Smooth muscle cell (in vitro differentiated cells): ENCODE data around the gene NDUFB2. TPM values are rescaled to one million over a fixed set of nuclear protein-coding genes. Genes with fewer than 3 reads are reported as not detected.

Experiments used
- DNase-seq: peaks from one replicate; lab custom pipeline; 2025; ENCODE audit not compliant: unreplicated experiment; lab: John Stamatoyannopoulos, UW
- H2AFZ ChIP-seq: fragments of 200-600 bp; sonication (generic); 2 replicates; pipeline ENCODE4 v1.6.0; 2016; ENCODE audit warnings: antibody characterized with exemption, low read depth, mild to moderate bottlenecking
- H3F3A ChIP-seq: fragments of 200-600 bp; sonication (generic); 2 replicates; pipeline ENCODE4 v1.6.0; 2017; ENCODE audit warnings: antibody characterized with exemption, low read depth
- H3K27ac ChIP-seq: fragments of 200-600 bp; sonication (generic); 2 replicates; pipeline ENCODE4 v1.5.1; 2016; ENCODE audit warnings: low read depth, mild to moderate bottlenecking
- H3K27me3 ChIP-seq: fragments of 200-600 bp; sonication (generic); 2 replicates; pipeline ENCODE4 v1.6.1; 2016; ENCODE audit warnings: low read depth, mild to moderate bottlenecking
- H3K36me3 ChIP-seq: fragments of 200-600 bp; sonication (generic); 2 replicates; pipeline ENCODE4 v1.5.1; 2016; ENCODE audit warnings: low read depth
- H3K4me1 ChIP-seq: fragments of 200-600 bp; sonication (generic); 2 replicates; pipeline ENCODE4 v1.5.1; 2016; ENCODE audit warnings: low read depth
- H3K4me2 ChIP-seq: fragments of 200-600 bp; sonication (generic); 2 replicates; pipeline ENCODE4 v1.6.0; 2016; ENCODE audit warnings: mild to moderate bottlenecking
- H3K4me3 ChIP-seq: fragments of 200-600 bp; sonication (generic); 2 replicates; pipeline ENCODE4 v1.5.1; 2016; ENCODE audit warnings: mild to moderate bottlenecking
- H3K79me2 ChIP-seq: fragments of 200-600 bp; sonication (generic); 2 replicates; pipeline ENCODE4 v1.6.0; 2016; ENCODE audit warnings: low read depth, mild to moderate bottlenecking
- H3K9ac ChIP-seq: fragments of 200-600 bp; sonication (generic); 2 replicates; pipeline ENCODE4 v1.6.0; 2016; ENCODE audit warnings: low read depth
- H3K9me3 ChIP-seq: fragments of 200-600 bp; sonication (generic); replicated peaks from 2 replicates; pipeline ENCODE4 v1.5.1; 2016; ENCODE audit warnings: low read depth
- H4K20me1 ChIP-seq: fragments of 200-600 bp; sonication (generic); 2 replicates; pipeline ENCODE4 v1.6.0; 2016; ENCODE audit warnings: low read depth
- CTCF ChIP-seq: fragments of 200-600 bp; sonication (generic); IDR thresholded peaks from 2 replicates; pipeline ENCODE4 v1.5.1; 2017; ENCODE audit warnings: borderline replicate concordance, mild to moderate bottlenecking, antibody characterized with exemption; ENCODE audit not compliant: insufficient read depth, poor library complexity, severe bottlenecking
- WGBS: methylation state at CpG from one replicate; pipeline ENCODE4 v1.1.7; 2016; ENCODE audit warnings: low lambda C conversion rate; 5-methylcytosine and 5-hydroxymethylcytosine counted together
- polyA plus RNA-seq: library from polyadenylated mRNA; unstranded; fragments of >200 nt; fragmentation: Nextera tagmentation; extraction: Ambion mirVana; gene quantifications from 2 replicates; pipeline ENCODE4 v1.2.1, GENCODE V29; 2016
- total RNA-seq: library from RNA; depleted of rRNA; stranded (reverse); fragments of >200 nt; gene quantifications from 2 replicates; pipeline ENCODE4 v1.2.3, GENCODE V29; 2014

The NDUFB2 gene
- total and polyA plus RNA-seq, 2 experiments from 2014 or later = 376 to 380 TPM

- no peaks in the 10 kb centered on the region for H3K27me3 ChIP-seq
- no peak for TF ChIP-seq CTCF
- no peak overlapping the region for H3K4me3 ChIP-seq
- H3K79me2 ChIP-seq = no peaks in the 10 kb centered on the region
- no peak overlapping the region for H3K9ac ChIP-seq
- peaks cover 6% of the 10 kb centered on the region for H3K4me1 ChIP-seq
- 92% methylated on average over 3 of the region's 3 CpGs for WGBS
- H3K9me3 ChIP-seq = no peaks in the 10 kb centered on the region
- H3K27ac ChIP-seq = no peak overlapping the region
- no peaks in the 10 kb centered on the region for H3K36me3 ChIP-seq
- no peak for DNase-seq
- H3K4me2 ChIP-seq = no peak overlapping the region
- H4K20me1 ChIP-seq = no peaks in the 10 kb centered on the region
- no peaks in the 10 kb centered on the region for H3F3A ChIP-seq
- H2AFZ ChIP-seq = no peak overlapping the region
These were observed 27.1 kb downstream of the NDUFB2 start for GRCh38 chr7:140723574-140723973.

- no peaks in the 10 kb centered on the region for H4K20me1 ChIP-seq
- H3K9me3 ChIP-seq = no peaks in the 10 kb centered on the region
- peaks cover 6% of the 10 kb centered on the region for H3K4me1 ChIP-seq
- H3K4me2 ChIP-seq = no peak overlapping the region
- no peak overlapping the region for H3K27ac ChIP-seq
- TF ChIP-seq CTCF = no peak
- H3K4me3 ChIP-seq = no peak overlapping the region
- H3K9ac ChIP-seq = no peak overlapping the region
- WGBS = 96% methylated on average over 1 of the region's 1 CpG
- no peaks in the 10 kb centered on the region for H3K27me3 ChIP-seq
- H3F3A ChIP-seq = no peaks in the 10 kb centered on the region
- H3K36me3 ChIP-seq = no peaks in the 10 kb centered on the region
- no peak for DNase-seq
- no peak overlapping the region for H2AFZ ChIP-seq
- H3K79me2 ChIP-seq = no peaks in the 10 kb centered on the region
These were observed 28.2 kb downstream of the NDUFB2 start for GRCh38 chr7:140724706-140725105.

- H3K4me3 ChIP-seq = no peak overlapping the region
- no peaks in the 10 kb centered on the region for H4K20me1 ChIP-seq
- no peaks in the 10 kb centered on the region for H3F3A ChIP-seq
- 71% methylated on average over 2 of the region's 2 CpGs for WGBS
- TF ChIP-seq CTCF = peak; percentile 17
- no peaks in the 10 kb centered on the region for H3K27me3 ChIP-seq
- H3K9me3 ChIP-seq = no peaks in the 10 kb centered on the region
- H3K4me1 ChIP-seq = peaks cover 6% of the 10 kb centered on the region
- H3K79me2 ChIP-seq = no peaks in the 10 kb centered on the region
- DNase-seq = no peak
- no peak overlapping the region for H3K4me2 ChIP-seq
- H2AFZ ChIP-seq = no peak overlapping the region
- H3K27ac ChIP-seq = no peak overlapping the region
- no peaks in the 10 kb centered on the region for H3K36me3 ChIP-seq
- no peak overlapping the region for H3K9ac ChIP-seq
These were observed 29.8 kb downstream of the NDUFB2 start for GRCh38 chr7:140726281-140726680.

- H3K27ac ChIP-seq = no peak overlapping the region
- H3K9ac ChIP-seq = no peak overlapping the region
- no peak for DNase-seq
- 86% methylated on average over 2 of the region's 2 CpGs for WGBS
- no peak overlapping the region for H3K4me3 ChIP-seq
- no peaks in the 10 kb centered on the region for H3K79me2 ChIP-seq
- no peaks in the 10 kb centered on the region for H4K20me1 ChIP-seq
- no peak overlapping the region for H3K4me2 ChIP-seq
- H3K4me1 ChIP-seq = peaks cover 6% of the 10 kb centered on the region
- H2AFZ ChIP-seq = no peak overlapping the region
- H3K36me3 ChIP-seq = no peaks in the 10 kb centered on the region
- H3K27me3 ChIP-seq = no peaks in the 10 kb centered on the region
- no peaks in the 10 kb centered on the region for H3F3A ChIP-seq
- TF ChIP-seq CTCF = no peak
- no peaks in the 10 kb centered on the region for H3K9me3 ChIP-seq
These were observed 35.9 kb downstream of the NDUFB2 start for GRCh38 chr7:140732416-140732815.
